ENCODE measurements around the gene CLHC1. TPM values are rescaled to one million over a fixed set of nuclear protein-coding genes. Genes with fewer than 3 reads are reported as not detected.
"Not testable (repeated sequence)": the region's sequence is repeated elsewhere in the genome, so short reads cannot be mapped to it uniquely, and the experiment has no call there.

Gene CLHC1
- total RNA-seq, 1 donor = 14.3 TPM

DNA sequence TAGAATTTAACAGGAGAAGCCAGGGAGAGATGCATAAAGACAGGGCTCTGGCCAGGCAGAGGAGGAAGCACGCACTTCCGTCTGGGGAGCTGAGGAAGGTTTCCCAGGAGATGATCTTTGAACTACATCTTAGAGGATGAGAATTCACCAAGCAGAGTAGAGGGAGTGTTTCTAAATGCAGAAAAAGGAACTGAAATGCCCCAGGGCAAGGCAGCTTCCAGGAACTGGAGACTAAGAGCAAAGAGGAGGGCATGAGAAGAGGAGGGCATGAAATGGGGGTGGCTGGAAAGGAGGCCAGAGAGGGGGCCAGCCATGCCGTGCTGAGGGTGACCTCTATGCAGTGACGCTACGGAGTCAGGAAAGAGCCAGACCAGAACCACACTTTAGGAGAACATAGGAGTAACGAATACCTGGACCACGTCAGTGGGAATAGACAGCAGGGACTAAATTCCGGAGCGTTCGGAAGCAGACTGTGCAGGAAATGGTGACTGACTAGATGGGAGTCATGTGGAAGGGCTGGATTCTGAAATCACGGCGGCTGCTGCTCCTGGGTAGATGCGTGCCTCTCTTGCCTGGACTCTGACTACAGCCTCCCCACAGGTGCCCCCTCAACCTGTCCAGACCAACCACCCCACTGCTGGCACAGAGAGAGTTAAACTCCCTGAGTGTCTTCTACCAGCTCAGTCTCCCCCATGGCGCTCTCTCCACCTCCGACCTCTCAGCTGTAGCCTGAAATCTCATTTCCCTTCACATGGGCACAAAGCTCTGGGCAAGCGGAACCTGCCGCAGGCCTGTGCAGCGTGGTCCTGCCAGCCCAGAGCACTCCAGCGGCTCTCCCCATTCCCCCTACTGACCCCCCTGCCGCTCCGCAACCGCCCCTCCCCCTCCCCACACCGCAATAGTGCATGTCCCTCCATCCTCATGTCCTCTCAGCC is 94.8 kb downstream of the CLHC1 start:
- no peak for TF ChIP-seq CTCF (IDR thresholded peaks at IDR 0.05; ENCODE audit: insufficient read depth, low read length)
- no peak overlapping the region for H3K4me3 ChIP-seq (ENCODE audit: low read depth, low read length)
- no peak for DNase-seq (ENCODE audit: low read depth)

- H3K4me3 ChIP-seq (ENCODE audit: low read depth, low read length) = no peak overlapping the region
- DNase-seq (ENCODE audit: low read depth) = no peak
- TF ChIP-seq CTCF (IDR thresholded peaks at IDR 0.05; ENCODE audit: insufficient read depth, low read length) = no peak
Observed at GRCh38 chr2:55136138-55136541, 96.0 kb downstream of the CLHC1 start.

GRCh38 chr2:55135491-55135890 is 96.6 kb downstream of the CLHC1 start:
- no peak for TF ChIP-seq CTCF (IDR thresholded peaks at IDR 0.05; ENCODE audit: insufficient read depth, low read length)
- no peak for DNase-seq (ENCODE audit: low read depth)
- no peak overlapping the region for H3K4me3 ChIP-seq (ENCODE audit: low read depth, low read length)

GRCh38 chr2:55134316-55134706 is 97.8 kb downstream of the CLHC1 start:
- DNase-seq (ENCODE audit: low read depth) = no peak
- TF ChIP-seq CTCF (IDR thresholded peaks at IDR 0.05; ENCODE audit: insufficient read depth, low read length) = no peak
- H3K4me3 ChIP-seq (ENCODE audit: low read depth, low read length) = peak overlapping the region; percentile 11

GRCh38 chr2:55133467-55134315 is 98.4 kb downstream of the CLHC1 start:
- no peak for TF ChIP-seq CTCF (IDR thresholded peaks at IDR 0.05; ENCODE audit: insufficient read depth, low read length)
- peak overlapping the region; percentile 53 for H3K4me3 ChIP-seq (ENCODE audit: low read depth, low read length)
- peak; percentile 96 for DNase-seq (ENCODE audit: low read depth)

DNA sequence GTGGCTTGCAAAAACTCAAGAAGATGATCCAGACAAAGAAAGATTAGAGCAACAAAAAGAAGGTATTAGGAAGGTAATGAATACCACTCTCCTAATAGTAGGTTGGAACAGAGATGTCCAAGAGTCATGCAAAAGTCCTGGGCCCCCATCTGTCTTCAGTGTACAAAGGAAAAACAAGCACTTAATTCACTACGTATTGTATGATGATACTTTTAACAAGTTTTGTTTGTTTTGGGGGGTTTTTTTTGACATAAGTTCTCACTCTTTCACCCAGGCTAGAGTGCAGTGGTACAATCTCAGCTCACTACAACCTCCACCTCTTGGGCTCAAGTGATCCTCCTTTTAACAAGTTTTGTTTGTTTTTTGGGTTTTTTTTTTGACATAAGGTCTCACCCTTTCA is 101.2 kb downstream of the CLHC1 start:
- no peak for TF ChIP-seq CTCF (IDR thresholded peaks at IDR 0.05; ENCODE audit: insufficient read depth, low read length)
- no peak overlapping the region for H3K4me3 ChIP-seq (ENCODE audit: low read depth, low read length)
- DNase-seq (ENCODE audit: low read depth) = no peak

GRCh38 chr2:55126643-55127042 is 105.5 kb downstream of the CLHC1 start:
- not testable (repeated sequence) for H3K4me3 ChIP-seq (ENCODE audit: low read depth, low read length); DNase-seq (ENCODE audit: low read depth)

Data from fibroblast of the aortic adventitia (primary cell).